BLaER1 treated with 17β-estradiol and CSF1 and Interleukin-3, amounts not matched to agents 10 nM and 100 nM (cell line): Measurements from ENCODE around the gene PIM3.

Source experiments
- H3K27ac ChIP-seq, 11 experiments: shearing (Covaris generic); formaldehyde crosslinking; 2 replicates each; pipeline ENCODE4 v1.8.1; 2022
- H3K27me3 ChIP-seq, 11 experiments: shearing (Covaris generic); formaldehyde crosslinking; 2 replicates each; pipeline ENCODE4 v1.8.1; 2022
- H3K36me3 ChIP-seq, 11 experiments: shearing (Covaris generic); formaldehyde crosslinking; 2 replicates each; pipeline ENCODE4 v1.8.1; 2022
- H3K4me1 ChIP-seq, 10 experiments: shearing (Covaris generic); formaldehyde crosslinking; 2 replicates each; pipeline ENCODE4 v1.8.1; 2022
- H3K4me2 ChIP-seq, 11 experiments: shearing (Covaris generic); formaldehyde crosslinking; 2 replicates each; pipeline ENCODE4 v1.8.1; 2022
- H3K4me3 ChIP-seq, 10 experiments: shearing (Covaris generic); formaldehyde crosslinking; 2 replicates each; pipeline ENCODE4 v1.8.1; 2022
- H3K9ac ChIP-seq, 11 experiments: shearing (Covaris generic); formaldehyde crosslinking; 2 replicates each; pipeline ENCODE4 v1.8.1; 2022
- H3K9me3 ChIP-seq, 11 experiments: shearing (Covaris generic); formaldehyde crosslinking; replicated peaks in 1 of 11; 2 replicates each; pipeline ENCODE4 v1.8.1; 2022
- H4K20me1 ChIP-seq, 11 experiments: shearing (Covaris generic); formaldehyde crosslinking; 2 replicates each; pipeline ENCODE4 v1.8.1; 2022
- Cebpa-rat ChIP-seq, 11 experiments: shearing (Covaris generic); IDR thresholded peaks; 2 replicates each; pipeline ENCODE4 v1.8.1; 2022

PIM3 gene

DNA sequence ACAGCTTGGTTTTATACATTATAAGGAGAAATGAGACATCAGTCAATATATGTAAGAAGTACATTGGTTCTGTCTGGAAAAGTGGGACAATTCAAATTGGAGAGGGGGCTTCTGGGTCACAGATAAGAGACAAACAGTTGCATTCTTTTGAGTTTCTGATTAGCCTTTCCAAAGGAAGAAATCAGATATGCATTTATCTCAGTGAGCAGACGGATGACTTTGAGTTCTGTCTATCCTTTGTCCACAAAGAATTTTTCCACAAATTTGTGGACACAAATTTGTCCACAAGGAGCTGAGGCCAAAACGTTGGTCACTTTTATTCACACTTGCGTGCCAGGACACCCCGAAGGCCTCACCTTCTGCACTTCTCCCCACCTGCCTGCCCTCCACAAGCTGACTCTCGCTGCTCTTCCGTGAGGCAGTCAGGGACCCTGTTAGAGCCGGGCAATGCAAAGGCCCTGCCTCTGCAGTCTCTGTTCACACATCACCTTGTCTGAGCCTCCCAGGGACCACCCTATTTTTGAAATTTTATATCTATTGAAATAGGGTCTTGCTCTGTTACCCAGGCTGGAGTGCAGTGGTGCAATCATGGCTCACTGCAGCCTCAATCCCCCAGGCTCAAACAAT lies 31.4 kb downstream of the PIM3 start:
- no peak for TF ChIP-seq Cebpa-rat (IDR thresholded peaks at IDR 0.05)

GRCh38 chr22:49992921-49993648 lies 32.5 kb downstream of the PIM3 start:
- Histone ChIP-seq H3K9me3 (peaks cover 38 to 44% (median 41%) of the 10 kb centered on the region in 11 experiments), H4K20me1 (no peaks in the 10 kb centered on the region), H3K9ac (no peak overlapping the region), H3K4me1 (peaks cover 0 to 10% (median 2%) of the 10 kb centered on the region in 10 experiments; a peak in 7 of 20 replicates), H3K27ac (no peak overlapping the region), H3K36me3 (no peaks in the 10 kb centered on the region), H3K4me2 (peak overlapping the region in 9 of 11 experiments; percentile 9 to 65 (median 34); a peak in 10 of 22 replicates), H3K27me3 (no peaks in the 10 kb centered on the region), H3K4me3 (no peak overlapping the region)
- no peak for TF ChIP-seq Cebpa-rat (IDR thresholded peaks at IDR 0.05)

More for the DNA sequence above, 31.4 kb downstream of the PIM3 start:
- no peaks in the 10 kb centered on the region for H4K20me1 ChIP-seq
- H3K27ac ChIP-seq = no peak overlapping the region
- H3K9me3 ChIP-seq = peaks cover 42 to 54% (median 50%) of the 10 kb centered on the region in 11 experiments
- H3K4me3 ChIP-seq = no peak overlapping the region
- no peak overlapping the region for H3K4me2 ChIP-seq
- no peaks in the 10 kb centered on the region for H3K36me3 ChIP-seq
- no peaks in the 10 kb centered on the region for H3K27me3 ChIP-seq
- no peak overlapping the region for H3K9ac ChIP-seq
- H3K4me1 ChIP-seq = peaks cover 0 to 10% (median under 1%) of the 10 kb centered on the region in 10 experiments; a peak in 7 of 20 replicates

DNA sequence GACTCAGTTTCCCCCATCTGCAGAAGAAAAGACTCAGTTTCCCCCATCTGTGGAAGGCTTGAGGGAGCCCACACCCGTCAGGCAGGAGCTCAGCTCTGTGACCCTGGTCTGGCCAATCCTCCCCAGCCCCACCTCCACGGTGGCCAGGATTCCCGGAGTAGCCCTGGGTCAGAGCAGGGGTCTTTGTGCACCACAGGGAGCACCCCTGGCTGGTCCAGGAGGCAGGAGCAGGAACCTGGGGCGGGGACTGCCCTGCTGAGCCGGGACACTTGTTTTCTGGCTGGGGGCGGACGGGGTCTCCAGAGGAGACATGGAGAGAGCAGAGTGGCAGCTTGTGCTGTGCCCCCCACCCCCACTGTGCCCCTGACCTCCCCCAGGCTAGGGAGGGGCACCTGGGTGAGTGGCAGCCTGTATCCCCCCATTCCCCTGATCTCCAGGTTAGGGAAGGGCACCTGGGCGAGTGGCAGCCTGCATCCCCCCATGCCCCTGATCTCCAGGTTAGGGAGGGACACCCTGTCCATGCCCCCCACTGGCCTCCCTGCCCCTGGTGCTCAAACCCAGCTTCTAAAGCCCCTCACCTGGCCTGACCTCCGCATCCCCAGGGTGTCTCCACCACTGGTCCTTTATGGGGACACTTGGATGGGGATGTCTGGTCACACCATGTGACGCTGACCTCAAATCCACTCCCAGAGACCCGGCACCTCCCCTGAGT lies 33.2 kb downstream of the PIM3 start:
- Histone ChIP-seq H3K4me3 (no peak overlapping the region), H4K20me1 (no peaks in the 10 kb centered on the region), H3K27me3 (no peaks in the 10 kb centered on the region), H3K27ac (no peak overlapping the region), H3K9ac (no peak overlapping the region), H3K36me3 (no peaks in the 10 kb centered on the region), H3K9me3 (peaks cover 31 to 37% (median 33%) of the 10 kb centered on the region in 11 experiments), H3K4me2 (peak overlapping the region in 6 of 11 experiments; percentile 9 to 46 (median 30); a peak in 5 of 22 replicates), H3K4me1 (peaks cover 0 to 10% (median 2%) of the 10 kb centered on the region in 10 experiments; a peak in 7 of 20 replicates)
- TF ChIP-seq Cebpa-rat (IDR thresholded peaks at IDR 0.05) = no peak

DNA sequence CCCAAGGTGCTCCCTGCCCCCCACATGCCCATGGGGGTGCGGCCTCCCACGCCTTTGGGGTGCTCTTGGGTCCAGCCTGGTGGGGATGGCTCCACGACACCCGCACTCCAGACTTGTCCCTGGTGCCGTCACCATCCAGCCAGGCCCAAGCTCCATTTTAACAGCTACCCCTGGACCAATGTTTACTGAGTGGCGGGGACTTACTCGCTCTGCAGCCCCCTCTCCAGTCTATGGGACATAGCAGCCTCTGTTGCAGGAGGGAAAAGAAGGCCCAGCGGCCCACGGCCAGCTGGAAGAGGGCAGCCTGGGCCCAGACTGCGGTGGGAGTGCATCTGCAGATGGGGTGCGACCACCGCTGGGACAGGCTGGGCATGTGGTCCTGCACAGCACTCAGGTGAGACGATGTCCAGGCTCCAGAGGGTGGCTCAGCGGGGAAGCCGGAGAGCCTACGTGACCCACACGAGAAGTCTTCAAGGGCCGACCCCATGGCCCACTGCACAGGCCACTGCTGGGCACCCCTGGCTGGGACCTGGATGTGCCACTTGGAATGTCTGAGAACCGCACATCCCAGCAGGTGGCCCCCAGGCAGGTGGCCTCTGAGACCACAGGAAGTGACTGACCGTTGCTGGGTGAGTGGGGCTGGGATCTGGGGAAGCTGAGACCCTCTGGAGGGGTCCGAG lies 33.9 kb downstream of the PIM3 start:
- no peaks in the 10 kb centered on the region for H3K27me3 ChIP-seq
- no peak for TF ChIP-seq Cebpa-rat (IDR thresholded peaks at IDR 0.05)
- H3K4me2 ChIP-seq = no peak overlapping the region
- H3K9me3 ChIP-seq = peaks cover 26 to 30% (median 27%) of the 10 kb centered on the region in 11 experiments
- H3K36me3 ChIP-seq = no peaks in the 10 kb centered on the region
- H3K4me1 ChIP-seq = peaks cover 0 to 10% (median 2%) of the 10 kb centered on the region in 10 experiments; a peak in 7 of 20 replicates
- H3K27ac ChIP-seq = no peak overlapping the region
- H4K20me1 ChIP-seq = no peaks in the 10 kb centered on the region
- H3K9ac ChIP-seq = no peak overlapping the region
- H3K4me3 ChIP-seq = no peak overlapping the region

GRCh38 chr22:49995041-49995360 lies 34.4 kb downstream of the PIM3 start:
- no peak overlapping the region for H3K27ac ChIP-seq
- H3K9me3 ChIP-seq = peaks cover 22 to 25% (median 23%) of the 10 kb centered on the region in 11 experiments
- peaks cover 0 to 3% (median 0%) of the 10 kb centered on the region in 11 experiments; a peak in 1 of 22 replicates for H3K27me3 ChIP-seq
- no peak overlapping the region for H3K9ac ChIP-seq
- H3K4me1 ChIP-seq = peaks cover 0 to 10% (median 2%) of the 10 kb centered on the region in 10 experiments; a peak in 7 of 20 replicates
- no peak for TF ChIP-seq Cebpa-rat (IDR thresholded peaks at IDR 0.05)
- no peaks in the 10 kb centered on the region for H3K36me3 ChIP-seq
- H3K4me3 ChIP-seq = no peak overlapping the region
- no peak overlapping the region for H3K4me2 ChIP-seq
- no peaks in the 10 kb centered on the region for H4K20me1 ChIP-seq

DNA sequence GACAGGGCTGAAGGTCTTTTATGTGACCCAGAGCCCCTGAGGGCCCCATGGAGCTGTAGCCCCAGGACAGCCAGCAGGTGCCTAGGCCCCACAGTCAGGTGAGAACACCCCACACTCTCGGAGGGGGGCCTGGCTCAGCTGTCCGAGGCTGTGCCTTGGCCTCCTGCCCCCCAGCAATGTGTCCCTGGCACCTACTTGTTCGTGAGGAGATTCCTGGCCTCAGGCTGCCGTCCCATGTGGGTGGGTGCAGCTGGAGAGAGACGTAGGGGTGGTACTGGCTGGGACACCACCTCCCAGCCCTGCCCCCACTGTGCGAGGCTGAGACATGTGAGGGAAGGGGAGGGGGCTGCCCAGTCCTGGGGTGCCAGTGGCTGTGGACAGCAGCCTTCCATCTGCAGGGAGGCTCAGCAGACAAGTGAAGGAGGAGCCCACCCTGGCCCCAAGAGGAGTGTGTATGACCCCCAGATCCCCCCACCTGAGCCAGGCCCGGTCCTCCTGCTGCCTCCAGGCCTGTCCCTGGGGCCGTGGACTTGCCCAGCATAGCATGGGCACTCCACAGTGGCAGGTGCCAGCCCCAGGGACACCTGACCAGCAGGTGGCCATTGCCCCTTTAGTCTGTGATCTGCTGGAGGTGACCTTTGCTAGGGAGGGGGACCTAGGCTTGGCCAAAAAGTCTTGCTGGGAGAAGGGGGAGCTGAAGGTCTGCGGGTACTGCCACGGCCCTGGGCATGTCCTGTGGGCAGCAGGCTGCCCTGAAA lies 35.0 kb downstream of the PIM3 start:
- H3K4me1 ChIP-seq = peaks cover 0 to 10% (median 2%) of the 10 kb centered on the region in 10 experiments; a peak in 7 of 20 replicates
- H3K27ac ChIP-seq = no peak overlapping the region
- H3K4me2 ChIP-seq = no peak overlapping the region

GRCh38 chr22:49996119-49996517 lies 35.5 kb downstream of the PIM3 start:
- Histone ChIP-seq H3K9me3 (peaks cover 11 to 13% (median 12%) of the 10 kb centered on the region in 11 experiments), H3K27me3 (peaks cover 0 to 3% (median 0%) of the 10 kb centered on the region in 11 experiments; a peak in 1 of 22 replicates), H3K36me3 (no peaks in the 10 kb centered on the region), H3K9ac (no peak overlapping the region; a peak in 1 of 22 replicates), H3K4me2 (no peak overlapping the region), H3K4me1 (peaks cover 0 to 10% (median 2%) of the 10 kb centered on the region in 10 experiments; a peak in 7 of 20 replicates), H3K27ac (no peak overlapping the region), H4K20me1 (no peaks in the 10 kb centered on the region; a peak in 1 of 22 replicates), H3K4me3 (no peak overlapping the region)
- no peak for TF ChIP-seq Cebpa-rat (IDR thresholded peaks at IDR 0.05)

More for the DNA sequence above, 35.0 kb downstream of the PIM3 start:
- Histone ChIP-seq H3K4me3 (no peak overlapping the region), H3K9ac (no peak overlapping the region), H4K20me1 (no peaks in the 10 kb centered on the region), H3K27me3 (peaks cover 0 to 3% (median 0%) of the 10 kb centered on the region in 11 experiments; a peak in 1 of 22 replicates), H3K36me3 (no peaks in the 10 kb centered on the region), H3K9me3 (peaks cover 17 to 19% (median 17%) of the 10 kb centered on the region in 11 experiments)
- TF ChIP-seq Cebpa-rat (IDR thresholded peaks at IDR 0.05) = no peak
